Measurements from ENCODE around the gene NEURL1B.
"Not testable (repeated sequence)": the region's sequence is repeated elsewhere in the genome, so short reads cannot be mapped to it uniquely, and the experiment has no call there.

Gene NEURL1B, protein sequence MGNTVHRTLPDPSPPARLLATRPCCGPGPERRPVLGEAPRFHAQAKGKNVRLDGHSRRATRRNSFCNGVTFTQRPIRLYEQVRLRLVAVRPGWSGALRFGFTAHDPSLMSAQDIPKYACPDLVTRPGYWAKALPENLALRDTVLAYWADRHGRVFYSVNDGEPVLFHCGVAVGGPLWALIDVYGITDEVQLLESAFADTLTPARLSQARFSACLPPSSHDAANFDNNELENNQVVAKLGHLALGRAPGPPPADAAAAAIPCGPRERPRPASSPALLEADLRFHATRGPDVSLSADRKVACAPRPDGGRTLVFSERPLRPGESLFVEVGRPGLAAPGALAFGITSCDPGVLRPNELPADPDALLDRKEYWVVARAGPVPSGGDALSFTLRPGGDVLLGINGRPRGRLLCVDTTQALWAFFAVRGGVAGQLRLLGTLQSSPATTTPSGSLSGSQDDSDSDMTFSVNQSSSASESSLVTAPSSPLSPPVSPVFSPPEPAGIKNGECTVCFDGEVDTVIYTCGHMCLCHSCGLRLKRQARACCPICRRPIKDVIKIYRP

DNA sequence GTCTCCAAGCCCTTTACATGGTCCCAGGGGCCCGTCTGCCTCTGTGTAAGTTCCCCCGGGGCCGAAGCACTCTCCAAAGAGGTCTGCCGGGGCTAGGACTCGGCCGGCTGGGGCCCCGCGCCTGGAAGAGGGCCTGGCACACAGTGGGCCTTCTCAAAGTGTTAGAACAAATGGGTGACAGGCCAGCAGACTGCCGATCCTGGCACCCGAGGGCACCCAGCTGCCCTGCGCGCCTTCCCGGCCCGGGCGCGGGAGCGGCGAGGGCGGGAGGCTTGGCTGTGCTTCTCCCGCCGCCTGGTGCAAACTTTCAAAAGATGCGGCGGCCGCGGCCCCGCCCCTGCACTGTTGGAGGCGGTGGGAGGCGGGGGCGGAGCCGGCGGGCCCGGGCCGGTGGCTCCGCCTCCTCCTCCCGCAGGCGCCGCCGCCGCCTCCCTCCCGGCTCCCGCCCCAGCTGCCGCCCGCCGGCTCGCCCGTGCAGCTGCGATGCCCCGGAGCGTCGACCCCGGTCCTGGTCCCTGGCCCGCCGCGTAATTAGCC is at the start of gene NEURL1B:
TSS of gene NEURL1B (plus strand) at position 442 of the 537 bp plus-strand sequence. CDS start 144 bp downstream, outside the sequence.
- in situ Hi-C loops (cut with MboI; ENCODE audit: low sequenced_read_pairs), result no loop called here

GRCh38 chr5:172591636-172592035 is 49.4 kb upstream of the NEURL1B start:
- in situ Hi-C loops (cut with MboI; ENCODE audit: low sequenced_read_pairs), result no loop called here

DNA sequence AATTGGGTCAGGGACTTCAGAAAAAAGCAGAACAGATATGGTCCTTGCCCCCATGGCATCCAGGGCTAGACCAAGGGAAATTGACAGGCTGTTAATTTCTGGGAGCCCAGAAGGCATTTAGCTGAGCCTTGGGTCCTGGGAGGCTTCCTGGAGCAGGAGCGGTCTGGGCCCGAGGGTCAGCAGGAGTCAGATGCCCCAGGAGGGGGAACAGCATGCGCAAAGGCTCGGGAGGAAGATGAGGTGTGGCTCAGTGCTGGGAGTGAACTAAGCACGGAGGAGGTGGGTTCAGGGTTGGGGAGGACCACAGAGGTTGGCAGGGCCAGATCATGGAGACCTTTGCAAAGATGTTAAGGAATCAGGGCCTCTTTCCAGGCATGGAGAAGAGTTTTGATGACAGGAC is 48.2 kb upstream of the NEURL1B start:
- in situ Hi-C loops (cut with MboI; ENCODE audit: low sequenced_read_pairs), result no loop called here

- in situ Hi-C loops (cut with MboI; ENCODE audit: low sequenced_read_pairs), result no loop called here
Observed at GRCh38 chr5:172593306-172593705, 47.8 kb upstream of the NEURL1B start.

GRCh38 chr5:172593721-172594235 is 47.3 kb upstream of the NEURL1B start:
- in situ Hi-C loops (cut with MboI; ENCODE audit: low sequenced_read_pairs), result no loop called here

DNA sequence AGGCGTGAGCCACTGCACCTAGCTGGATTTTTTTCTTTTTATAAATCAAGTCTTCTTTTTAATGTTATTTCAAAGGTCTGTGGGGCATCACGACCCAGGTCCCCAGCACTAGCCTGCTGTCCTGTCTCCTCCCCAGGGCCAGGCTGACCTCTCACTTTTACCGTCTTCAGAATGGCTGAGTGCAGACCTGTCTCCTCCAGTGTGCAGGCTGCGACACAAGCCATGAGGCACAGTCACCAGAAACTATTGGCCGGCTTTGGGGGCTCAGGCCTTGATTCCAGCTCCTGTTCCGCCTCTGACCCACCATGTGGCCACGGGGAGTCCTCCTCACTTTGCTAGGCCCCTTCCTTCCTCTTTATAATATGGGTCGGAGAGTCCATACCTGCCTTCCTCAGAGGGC is 46.6 kb upstream of the NEURL1B start:
- in situ Hi-C loops (cut with MboI; ENCODE audit: low sequenced_read_pairs), result no loop called here

GRCh38 chr5:172594867-172595466 is 46.1 kb upstream of the NEURL1B start:
- in situ Hi-C loops (cut with MboI; ENCODE audit: low sequenced_read_pairs), result no loop called here

GRCh38 chr5:172595596-172596455 is 45.2 kb upstream of the NEURL1B start:
- in situ Hi-C loops (cut with MboI; ENCODE audit: low sequenced_read_pairs), result no loop called here

GRCh38 chr5:172596638-172597231 is 44.3 kb upstream of the NEURL1B start:
- in situ Hi-C loops (cut with MboI; ENCODE audit: low sequenced_read_pairs), result no loop called here

GRCh38 chr5:172597755-172598155 is 43.3 kb upstream of the NEURL1B start:
- in situ Hi-C loops (cut with MboI; ENCODE audit: low sequenced_read_pairs), result no loop called here

DNA sequence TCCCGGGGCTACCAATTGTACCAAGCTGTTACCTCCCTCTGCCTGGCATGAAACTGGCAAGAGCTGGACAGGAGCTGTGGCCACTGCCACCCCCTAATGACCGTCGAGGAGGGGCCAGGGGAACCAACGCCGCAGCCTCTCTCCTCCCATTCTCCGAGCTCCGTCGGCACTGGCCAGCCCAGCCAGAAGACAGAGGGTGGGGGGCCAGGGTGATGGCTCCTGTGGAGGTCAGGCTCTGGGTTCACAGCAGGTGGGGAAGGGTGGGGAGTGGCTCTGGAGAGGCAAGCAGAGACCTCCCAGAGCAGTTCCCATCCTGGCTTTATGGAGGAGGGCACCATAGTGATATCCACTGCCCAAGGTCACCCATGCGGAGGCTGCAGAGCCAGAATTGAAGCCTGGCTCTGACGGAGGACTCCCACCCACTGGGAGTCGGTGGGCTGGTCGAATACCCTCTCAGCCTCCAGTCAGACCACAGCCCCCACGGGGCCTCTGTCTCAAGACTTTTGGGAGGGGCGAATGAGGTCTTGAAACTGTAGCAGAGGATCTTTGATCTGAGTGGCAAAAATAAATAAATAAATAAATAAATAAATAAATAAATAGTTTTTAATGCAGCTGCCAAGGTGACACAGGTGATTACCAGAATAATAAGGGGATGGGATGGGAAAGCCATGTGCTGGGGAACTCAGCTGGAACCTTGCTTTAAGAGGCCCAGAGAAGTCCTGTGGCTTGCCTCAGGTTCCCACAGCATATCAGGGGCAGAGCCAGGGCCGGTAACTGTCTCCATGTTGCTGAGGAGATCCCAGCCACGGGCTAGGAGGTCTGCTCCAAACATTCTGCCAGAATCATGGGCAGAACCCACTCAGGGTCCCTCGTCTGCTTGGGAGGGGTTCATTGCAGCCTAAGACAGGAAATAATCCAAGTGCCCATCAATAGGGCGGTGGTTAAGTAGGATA is 42.5 kb upstream of the NEURL1B start:
- in situ Hi-C loops (cut with MboI; ENCODE audit: low sequenced_read_pairs), result no loop called here

- in situ Hi-C loops (cut with MboI; ENCODE audit: low sequenced_read_pairs), result no loop called here
Observed at GRCh38 chr5:172599204-172599567, 41.9 kb upstream of the NEURL1B start.

DNA sequence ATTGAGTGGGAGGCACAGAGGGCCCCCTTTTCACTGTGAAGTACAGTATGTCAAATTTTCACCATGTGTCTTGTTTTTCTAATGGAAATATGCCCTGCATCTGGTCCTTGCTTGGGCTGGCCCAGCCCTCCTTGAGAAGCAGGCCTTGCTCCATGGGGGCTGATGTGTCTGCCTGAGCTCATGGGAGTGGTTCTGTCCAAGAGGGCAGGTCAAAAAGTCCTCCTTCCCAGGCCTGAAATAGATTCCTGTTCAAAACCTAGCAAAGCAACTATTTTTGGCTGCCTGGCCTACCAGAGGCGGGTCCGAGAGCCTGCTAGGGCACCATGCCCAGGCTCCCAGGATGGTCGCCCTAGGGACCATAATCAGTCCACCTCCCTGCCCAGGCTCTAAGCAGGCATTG is 40.5 kb upstream of the NEURL1B start:
- in situ Hi-C loops (cut with MboI; ENCODE audit: low sequenced_read_pairs), result no loop called here

DNA sequence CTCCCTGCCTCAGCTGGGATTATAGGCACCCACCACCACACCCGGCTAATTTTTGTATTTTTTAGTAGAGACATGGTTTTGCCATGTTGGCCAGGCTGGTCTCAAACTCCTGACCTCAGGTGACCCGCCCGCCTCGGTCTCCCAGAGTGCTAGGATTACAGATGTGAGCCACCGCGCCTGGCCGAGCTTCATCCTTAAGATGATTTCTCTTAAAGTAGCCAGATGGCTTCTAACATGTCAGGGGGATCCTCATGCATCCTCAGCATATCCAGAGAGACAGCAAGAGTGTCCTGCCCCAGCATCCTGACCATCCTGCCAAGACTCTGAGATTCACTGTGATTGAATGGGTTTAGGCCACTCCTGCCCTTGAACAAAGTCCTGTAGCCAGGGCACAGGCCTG is 39.5 kb upstream of the NEURL1B start:
- in situ Hi-C loops (cut with MboI; ENCODE audit: low sequenced_read_pairs), result not testable (repeated sequence)

DNA sequence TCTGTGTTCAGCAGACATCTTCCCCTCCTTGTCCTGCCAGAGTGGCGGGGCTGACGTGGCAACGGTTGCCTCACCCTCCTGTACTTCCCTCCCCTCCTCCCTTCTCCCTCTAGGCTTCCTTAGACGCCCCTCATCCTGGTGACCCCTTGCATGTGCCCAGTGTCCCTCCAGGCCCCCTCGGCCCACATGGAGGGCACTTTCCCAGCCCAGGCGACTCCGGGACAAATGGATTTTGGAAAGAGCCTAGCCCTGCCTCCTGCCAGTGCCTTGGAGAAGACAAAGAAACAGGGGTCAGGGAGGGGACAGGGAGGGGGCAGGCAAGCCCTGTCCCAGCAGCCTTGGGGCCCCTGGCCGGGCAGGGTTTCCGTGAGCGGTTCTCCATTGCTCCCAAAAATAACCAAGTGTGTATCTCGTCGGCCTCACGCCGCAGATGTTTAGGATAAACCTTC is 38.3 kb upstream of the NEURL1B start:
- in situ Hi-C loops (cut with MboI; ENCODE audit: low sequenced_read_pairs), result no loop called here

GRCh38 chr5:172603251-172603806 is 37.7 kb upstream of the NEURL1B start:
- in situ Hi-C loops (cut with MboI; ENCODE audit: low sequenced_read_pairs), result no loop called here

DNA sequence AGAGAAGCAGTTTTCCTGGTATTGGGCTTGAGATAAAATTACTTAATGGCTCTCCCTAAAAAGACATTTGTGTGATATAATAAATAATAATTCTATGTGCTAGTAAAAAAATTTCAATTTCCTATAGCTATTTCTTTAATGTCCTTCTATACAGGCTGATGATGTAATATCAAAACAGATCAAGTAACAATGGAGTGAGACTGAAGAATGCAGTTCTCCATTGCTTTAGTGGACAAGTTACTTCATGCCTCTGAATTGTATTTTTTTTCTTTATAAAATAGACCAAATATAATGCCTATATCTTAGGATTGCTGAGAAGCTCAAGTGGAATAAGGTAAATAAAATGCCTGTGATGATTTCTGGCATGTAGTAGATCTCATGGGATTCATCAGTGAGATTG is 35.6 kb upstream of the NEURL1B start:
- in situ Hi-C loops (cut with MboI; ENCODE audit: low sequenced_read_pairs), result no loop called here

- in situ Hi-C loops (cut with MboI; ENCODE audit: low sequenced_read_pairs), result no loop called here
Observed at GRCh38 chr5:172606156-172606785, 34.8 kb upstream of the NEURL1B start.

Measured in HL-60/S4 (cell line).